ENCODE data around the gene SLC41A3. TPM values are rescaled to one million over a fixed set of nuclear protein-coding genes. Genes with fewer than 3 reads are reported as not detected.

Gene SLC41A3
- total and polyA plus RNA-seq, 2 of the 4 experiments (the other 2 are of a cell fraction): 30.5 to 43.5 TPM

GRCh38 chr3:126098391-126098858 is 14.5 kb upstream of the SLC41A3 start:
- POLR2A ChIA-PET (ENCODE audit: unreplicated experiment): no interaction called here
- no peak overlapping the region for H4K8ac ChIP-seq (ENCODE audit: low read depth in 2 of 2, low read length in 2 of 2)
- TF ChIP-seq RFX5 (IDR thresholded peaks at IDR 0.05; ENCODE audit: low read depth, low read length): no peak
- no peak for TF ChIP-seq MXI1 (IDR thresholded peaks at IDR 0.05; ENCODE audit: borderline replicate concordance, low read depth, low read length)
- TF ChIP-seq NFE2L2 (IDR thresholded peaks at IDR 0.05; ENCODE audit: low read depth, low read length): no peak
- no peak for TF ChIP-seq CEBPB (IDR thresholded peaks at IDR 0.05; ENCODE audit: low read depth, low read length)
- no peak for TF ChIP-seq FOS (IDR thresholded peaks at IDR 0.05; ENCODE audit: low read depth, low read length)
- no peak for TF ChIP-seq USF2 (IDR thresholded peaks at IDR 0.05; ENCODE audit: low read depth, low read length)
- no peak for TF ChIP-seq RAD21 (IDR thresholded peaks at IDR 0.05; ENCODE audit: low read length)
- no peak for TF ChIP-seq ELK1 (IDR thresholded peaks at IDR 0.05; ENCODE audit: borderline replicate concordance, low read depth, low read length)
- TF ChIP-seq MAFK (IDR thresholded peaks at IDR 0.05; ENCODE audit: low read depth, low read length): no peak
- no peak for TF ChIP-seq CHD1 (IDR thresholded peaks at IDR 0.05; ENCODE audit: low read depth, low read length)
- no peak for TF ChIP-seq CTCF (conservative IDR thresholded peaks at IDR 0.05; ENCODE audit: low read depth, low read length)
- TF ChIP-seq MAZ (IDR thresholded peaks at IDR 0.05; ENCODE audit: borderline replicate concordance, low read depth, low read length): no peak
- TF ChIP-seq RCOR1 (IDR thresholded peaks at IDR 0.05; ENCODE audit: insufficient replicate concordance, low read length): no peak

More at GRCh38 chr3:126098391-126098858, 14.5 kb upstream of the SLC41A3 start:
- H2AK9ac ChIP-seq (replicated peaks; ENCODE audit: low read depth, low read length, poor library complexity): no peak overlapping the region
- no peak overlapping the region for H2BK120ac ChIP-seq (ENCODE audit: low read depth, low read length)
- BruUV-seq (replicated peaks): no TSS peak
- no peak overlapping the region for H2AFZ ChIP-seq (replicated peaks; ENCODE audit: low read length, poor library complexity)
- ATAC-seq (ENCODE audit: low read depth) (peak; percentile 12; the same call in 1 of the 2 replicates), DNase-seq (peak; percentile 41)
- no peak overlapping the region for H2BK5ac ChIP-seq (ENCODE audit: low read depth, low read length, poor library complexity, severe bottlenecking)
- H4K20me1 ChIP-seq (ENCODE audit: insufficient read depth, low read length): no peaks in the 10 kb centered on the region
- H3K18ac ChIP-seq (ENCODE audit: low read depth, low read length): no peak overlapping the region
- no peak overlapping the region for H3K4me2 ChIP-seq (ENCODE audit: low read depth, low read length)
- H4K5ac ChIP-seq (ENCODE audit: low read depth, low read length): no peak overlapping the region
- no peak overlapping the region for H4K91ac ChIP-seq (ENCODE audit: insufficient read depth, low read depth, low read length)
- intact Hi-C loops (cut with micrococcal nuclease): no loop called here
- H3K36me3 ChIP-seq (ENCODE audit: control insufficient read depth, insufficient read depth, low read length): no peaks in the 10 kb centered on the region
- in situ Hi-C loops (cut with MboI; ENCODE audit: low sequenced_read_pairs): no loop called here
- H3K4me3 ChIP-seq (ENCODE audit: insufficient read depth, low read depth, low read length): no peak overlapping the region
- no peak overlapping the region for H2AK5ac ChIP-seq (ENCODE audit: low read depth, low read length)
- no peaks in the 10 kb centered on the region for H3K79me1 ChIP-seq (ENCODE audit: low read depth in 1 of 2, low read length in 2 of 2)
- H3K9me3 ChIP-seq (ENCODE audit: control insufficient read depth, insufficient read depth, low read length): no peaks in the 10 kb centered on the region
- H3K27ac ChIP-seq (ENCODE audit: insufficient read depth, low read length): no peak overlapping the region
- no peak overlapping the region for H2BK20ac ChIP-seq (ENCODE audit: low read depth, low read length)
- CTCF ChIA-PET: no interaction called here
- H3K23ac ChIP-seq (ENCODE audit: low read depth, low read length): no peak overlapping the region
- dilution Hi-C loops (cut with HindIII; ENCODE audit: low sequenced_read_pairs, unreplicated experiment): no loop called here
- H3K4ac ChIP-seq (ENCODE audit: low read depth, low read length): no peak overlapping the region
- no peak overlapping the region for H3K56ac ChIP-seq (ENCODE audit: extremely low read depth, insufficient read depth, low read length)
- no CpG with 5 or more reads among the region's 2 CpGs for WGBS, 2 experiments (ENCODE audit: extremely low coverage in 2 of 2, insufficient read length in 1 of 2)
- H2BK15ac ChIP-seq (ENCODE audit: low read depth, low read length): no peak overlapping the region
- peaks cover 6% of the 10 kb centered on the region; the same call in 1 of the 2 replicates for H3K9me1 ChIP-seq (ENCODE audit: insufficient read depth, low read length)
- H3K9ac ChIP-seq (ENCODE audit: low read depth, low read length): no peak overlapping the region
- H3K4me1 ChIP-seq (ENCODE audit: control insufficient read depth, insufficient read depth, low read length): peaks cover 10% of the 10 kb centered on the region
- no peaks in the 10 kb centered on the region for H3K27me3 ChIP-seq (ENCODE audit: control insufficient read depth, insufficient read depth, low read length)
- no peak overlapping the region for H3K14ac ChIP-seq (replicated peaks; ENCODE audit: low read depth, low read length)

Measured in IMR-90 (cell line).